Measurements from ENCODE around the gene PUSL1. TPM values are rescaled to one million over a fixed set of nuclear protein-coding genes. Genes with fewer than 3 reads are reported as not detected.
A peak's percentile ranks its signal among the peaks of the same experiment; 100 is the strongest.

Gene PUSL1
- total and polyA plus RNA-seq, 2 of the 13 experiments (the other 11 are each of a cell fraction or from before 2014, with no cell fraction given): 8.3 to 22.2 TPM

- TF ChIP-seq GMEB1 (CRISPR knock-in tag; IDR thresholded peaks at IDR 0.05; ENCODE audit: borderline replicate concordance) (peak; percentile 73; the same call in 1 of the 2 replicates), PHF8 (CRISPR knock-in tag; IDR thresholded peaks at IDR 0.05) (peak; percentile 46), ZNF598 (CRISPR knock-in tag; IDR thresholded peaks at IDR 0.05; ENCODE audit: borderline replicate concordance) (0 out of 2 replicates have a peak, but pooled peaks have one; percentile 68), ZNF296 (CRISPR knock-in tag; conservative IDR thresholded peaks at IDR 0.05) (0 out of 2 replicates have a peak, but pooled peaks have one; percentile 30), ZNF329 (CRISPR knock-in tag; IDR thresholded peaks at IDR 0.05; ENCODE audit: low read depth) (no peak), RBM22 (optimal IDR thresholded peaks at IDR 0.05; ENCODE audit: low read length) (no peak), HNRNPLL (IDR thresholded peaks at IDR 0.05; ENCODE audit: low read depth, low read length, poor library complexity, severe bottlenecking) (no peak), HNF4G (IDR thresholded peaks at IDR 0.05; ENCODE audit: borderline replicate concordance, low read depth, low read length) (peak; percentile 58; the same call in 1 of the 2 replicates), HNF4G (CRISPR knock-in tag; IDR thresholded peaks at IDR 0.05; ENCODE audit: borderline replicate concordance, low read depth) (peak; percentile 69), WIZ (CRISPR knock-in tag; IDR thresholded peaks at IDR 0.05) (no peak)
- TF ChIP-seq, protein P1, sequence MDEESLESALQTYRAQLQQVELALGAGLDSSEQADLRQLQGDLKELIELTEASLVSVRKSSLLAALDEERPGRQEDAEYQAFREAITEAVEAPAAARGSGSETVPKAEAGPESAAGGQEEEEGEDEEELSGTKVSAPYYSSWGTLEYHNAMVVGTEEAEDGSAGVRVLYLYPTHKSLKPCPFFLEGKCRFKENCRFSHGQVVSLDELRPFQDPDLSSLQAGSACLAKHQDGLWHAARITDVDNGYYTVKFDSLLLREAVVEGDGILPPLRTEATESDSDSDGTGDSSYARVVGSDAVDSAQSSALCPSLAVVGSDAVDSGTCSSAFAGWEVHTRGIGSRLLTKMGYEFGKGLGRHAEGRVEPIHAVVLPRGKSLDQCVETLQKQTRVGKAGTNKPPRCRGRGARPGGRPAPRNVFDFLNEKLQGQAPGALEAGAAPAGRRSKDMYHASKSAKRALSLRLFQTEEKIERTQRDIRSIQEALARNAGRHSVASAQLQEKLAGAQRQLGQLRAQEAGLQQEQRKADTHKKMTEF (CRISPR knock-in tag; IDR thresholded peaks at IDR 0.05): peak; percentile 37; the same call in 1 of the 2 replicates
- TF ChIP-seq, protein P2, sequence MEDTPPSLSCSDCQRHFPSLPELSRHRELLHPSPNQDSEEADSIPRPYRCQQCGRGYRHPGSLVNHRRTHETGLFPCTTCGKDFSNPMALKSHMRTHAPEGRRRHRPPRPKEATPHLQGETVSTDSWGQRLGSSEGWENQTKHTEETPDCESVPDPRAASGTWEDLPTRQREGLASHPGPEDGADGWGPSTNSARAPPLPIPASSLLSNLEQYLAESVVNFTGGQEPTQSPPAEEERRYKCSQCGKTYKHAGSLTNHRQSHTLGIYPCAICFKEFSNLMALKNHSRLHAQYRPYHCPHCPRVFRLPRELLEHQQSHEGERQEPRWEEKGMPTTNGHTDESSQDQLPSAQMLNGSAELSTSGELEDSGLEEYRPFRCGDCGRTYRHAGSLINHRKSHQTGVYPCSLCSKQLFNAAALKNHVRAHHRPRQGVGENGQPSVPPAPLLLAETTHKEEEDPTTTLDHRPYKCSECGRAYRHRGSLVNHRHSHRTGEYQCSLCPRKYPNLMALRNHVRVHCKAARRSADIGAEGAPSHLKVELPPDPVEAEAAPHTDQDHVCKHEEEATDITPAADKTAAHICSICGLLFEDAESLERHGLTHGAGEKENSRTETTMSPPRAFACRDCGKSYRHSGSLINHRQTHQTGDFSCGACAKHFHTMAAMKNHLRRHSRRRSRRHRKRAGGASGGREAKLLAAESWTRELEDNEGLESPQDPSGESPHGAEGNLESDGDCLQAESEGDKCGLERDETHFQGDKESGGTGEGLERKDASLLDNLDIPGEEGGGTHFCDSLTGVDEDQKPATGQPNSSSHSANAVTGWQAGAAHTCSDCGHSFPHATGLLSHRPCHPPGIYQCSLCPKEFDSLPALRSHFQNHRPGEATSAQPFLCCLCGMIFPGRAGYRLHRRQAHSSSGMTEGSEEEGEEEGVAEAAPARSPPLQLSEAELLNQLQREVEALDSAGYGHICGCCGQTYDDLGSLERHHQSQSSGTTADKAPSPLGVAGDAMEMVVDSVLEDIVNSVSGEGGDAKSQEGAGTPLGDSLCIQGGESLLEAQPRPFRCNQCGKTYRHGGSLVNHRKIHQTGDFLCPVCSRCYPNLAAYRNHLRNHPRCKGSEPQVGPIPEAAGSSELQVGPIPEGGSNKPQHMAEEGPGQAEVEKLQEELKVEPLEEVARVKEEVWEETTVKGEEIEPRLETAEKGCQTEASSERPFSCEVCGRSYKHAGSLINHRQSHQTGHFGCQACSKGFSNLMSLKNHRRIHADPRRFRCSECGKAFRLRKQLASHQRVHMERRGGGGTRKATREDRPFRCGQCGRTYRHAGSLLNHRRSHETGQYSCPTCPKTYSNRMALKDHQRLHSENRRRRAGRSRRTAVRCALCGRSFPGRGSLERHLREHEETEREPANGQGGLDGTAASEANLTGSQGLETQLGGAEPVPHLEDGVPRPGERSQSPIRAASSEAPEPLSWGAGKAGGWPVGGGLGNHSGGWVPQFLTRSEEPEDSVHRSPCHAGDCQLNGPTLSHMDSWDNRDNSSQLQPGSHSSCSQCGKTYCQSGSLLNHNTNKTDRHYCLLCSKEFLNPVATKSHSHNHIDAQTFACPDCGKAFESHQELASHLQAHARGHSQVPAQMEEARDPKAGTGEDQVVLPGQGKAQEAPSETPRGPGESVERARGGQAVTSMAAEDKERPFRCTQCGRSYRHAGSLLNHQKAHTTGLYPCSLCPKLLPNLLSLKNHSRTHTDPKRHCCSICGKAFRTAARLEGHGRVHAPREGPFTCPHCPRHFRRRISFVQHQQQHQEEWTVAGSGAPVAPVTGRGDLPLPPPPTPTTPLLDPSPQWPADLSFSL (CRISPR knock-in tag; IDR thresholded peaks at IDR 0.05): 0 out of 2 replicates have a peak, but pooled peaks have one; percentile 10
- TF ChIP-seq, protein P3, sequence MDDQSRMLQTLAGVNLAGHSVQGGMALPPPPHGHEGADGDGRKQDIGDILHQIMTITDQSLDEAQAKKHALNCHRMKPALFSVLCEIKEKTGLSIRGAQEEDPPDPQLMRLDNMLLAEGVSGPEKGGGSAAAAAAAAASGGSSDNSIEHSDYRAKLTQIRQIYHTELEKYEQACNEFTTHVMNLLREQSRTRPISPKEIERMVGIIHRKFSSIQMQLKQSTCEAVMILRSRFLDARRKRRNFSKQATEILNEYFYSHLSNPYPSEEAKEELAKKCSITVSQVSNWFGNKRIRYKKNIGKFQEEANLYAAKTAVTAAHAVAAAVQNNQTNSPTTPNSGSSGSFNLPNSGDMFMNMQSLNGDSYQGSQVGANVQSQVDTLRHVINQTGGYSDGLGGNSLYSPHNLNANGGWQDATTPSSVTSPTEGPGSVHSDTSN (CRISPR knock-in tag; IDR thresholded peaks at IDR 0.05; ENCODE audit: borderline replicate concordance): no peak
Measured at GRCh38 chr1:1306661-1307260, 1.6 kb upstream of the PUSL1 start (continued).

Measured in HepG2 (cell line).